H1 (cell line): ENCODE measurements around the gene CPED1. TPM values are rescaled to one million over a fixed set of nuclear protein-coding genes. Genes with fewer than 3 reads are reported as not detected.
A peak's percentile ranks its signal among the peaks of the same experiment; 100 is the strongest.

ENCODE experiments used
- CTCF ChIA-PET: fragments of 300-600 bp; sonication (Branson Sonifier 250); formaldehyde crosslinking; loops from one replicate; lab custom pipeline; 2021; ENCODE audit not compliant: partially characterized antibody; lab: Charles Lee
- POLR2A ChIA-PET: fragments of 300-600 bp; sonication (Branson Sonifier 250); formaldehyde crosslinking; loops from one replicate; lab custom pipeline; 2021; ENCODE audit warnings: inconsistent platforms; ENCODE audit not compliant: partially characterized antibody; lab: Charles Lee
- DNase-seq, 2 experiments: peaks; one replicate each; pipeline versions ENCODE4 v3.0.0 to v3.0.0-alpha.2; 2010 to 2022; ENCODE audit warnings: low spot score in 2 of 2, low read depth in 1 of 2, mixed read lengths in 1 of 2
- FAIRE-seq: peaks from 2 replicates; lab custom pipeline; 2011; peaks lifted over from hg19 to GRCh38; lab: Jason Lieb, UNC
- H2AFZ ChIP-seq: 2 replicates; pipeline ENCODE4 v1.8.1; 2012; ENCODE audit warnings: low read length, inconsistent platforms
- H2AK5ac ChIP-seq: 2 replicates; pipeline ENCODE4 v1.6.1; 2013; ENCODE audit warnings: low read depth, low read length
- H2BK120ac ChIP-seq: replicated peaks from 2 replicates; pipeline ENCODE3; 2013; ENCODE audit warnings: low read depth, low read length, inconsistent platforms
- H2BK12ac ChIP-seq: 2 replicates; pipeline ENCODE4 v1.6.1; 2013; ENCODE audit warnings: low read depth, low read length
- H2BK15ac ChIP-seq: 2 replicates; pipeline ENCODE4 v1.6.1; 2013; ENCODE audit warnings: low read length
- H2BK20ac ChIP-seq: 2 replicates; pipeline ENCODE4 v1.6.1; 2013; ENCODE audit warnings: low read length
- H2BK5ac ChIP-seq: 2 replicates; pipeline ENCODE4 v1.6.1; 2013; ENCODE audit warnings: low read depth, low read length
- H3K14ac ChIP-seq: 2 replicates; pipeline ENCODE4 v1.6.1; 2013; ENCODE audit warnings: inconsistent platforms; ENCODE audit not compliant: insufficient read length
- H3K18ac ChIP-seq: 2 replicates; pipeline ENCODE4 v1.6.1; 2013; ENCODE audit warnings: low read length; ENCODE audit errors: extremely low read depth
- H3K23ac ChIP-seq: 2 replicates; pipeline ENCODE4 v1.6.1; 2013; ENCODE audit warnings: inconsistent platforms; ENCODE audit not compliant: insufficient read length
- H3K23me2 ChIP-seq: 2 replicates; pipeline ENCODE4 v1.6.1; 2013; ENCODE audit warnings: low read depth, low read length
- H3K27ac ChIP-seq: 2 replicates; pipeline ENCODE4 v1.6.1; 2011; ENCODE audit warnings: low read depth, low read length, inconsistent platforms
- H3K27me3 ChIP-seq, 4 experiments: replicated peaks in 1 of 4; 1 replicate in 1 of 4; 2 replicates in 3 of 4; pipeline versions ENCODE4 v1.6.1 to v1.8.1; 2011 to 2013; ENCODE audit warnings: low read length in 3 of 4, mild to moderate bottlenecking in 3 of 4, inconsistent platforms in 2 of 4, mixed read lengths in 2 of 4, moderate library complexity in 1 of 4; ENCODE audit not compliant: control insufficient read depth in 3 of 4, insufficient read depth in 3 of 4; ENCODE audit errors: extremely low read depth in 1 of 4
- H3K36me3 ChIP-seq, 4 experiments: 2 replicates each; pipeline versions ENCODE4 v1.6.1 to v1.8.1; 2011 to 2013; ENCODE audit warnings: mild to moderate bottlenecking in 4 of 4, low read length in 3 of 4, moderate library complexity in 2 of 4, control low read depth in 1 of 4, inconsistent platforms in 1 of 4; ENCODE audit not compliant: insufficient read depth in 4 of 4, control insufficient read depth in 2 of 4
- H3K4ac ChIP-seq: replicated peaks from 2 replicates; pipeline ENCODE3; 2013; ENCODE audit warnings: low read length, low read depth, mixed read lengths, inconsistent platforms; ENCODE audit not compliant: insufficient read length
- H3K4me1 ChIP-seq, 4 experiments: replicated peaks in 1 of 4; 1 replicate in 1 of 4; 2 replicates in 3 of 4; pipeline versions ENCODE4 v1.6.1 to v1.8.1; 2011 to 2013; ENCODE audit warnings: low read length in 3 of 4, inconsistent platforms in 2 of 4, mixed read lengths in 1 of 4; ENCODE audit not compliant: insufficient read depth in 4 of 4, control insufficient read depth in 3 of 4
- H3K4me2 ChIP-seq, 2 experiments: 2 replicates each; pipeline versions ENCODE4 v1.6.1 to v1.8.1; 2011 to 2013; ENCODE audit warnings: low read depth in 2 of 2, low read length in 2 of 2, control low read depth in 1 of 2, inconsistent platforms in 1 of 2, mild to moderate bottlenecking in 1 of 2; ENCODE audit not compliant: insufficient read depth in 1 of 2
- H3K4me3 ChIP-seq, 4 experiments: fragments of 200-600, 300-600 bp in 1 of 4; sonication (generic), shearing (Covaris generic), sonication (Bioruptor Twin) in 1 of 4; 2 replicates each; pipeline versions ENCODE4 v1.5.1 to v1.8.1; 2011 to 2016; ENCODE audit warnings: low read length in 4 of 4, low read depth in 3 of 4, control low read depth in 2 of 4, inconsistent platforms in 2 of 4, mild to moderate bottlenecking in 2 of 4, mixed read lengths in 1 of 4, moderate library complexity in 1 of 4; ENCODE audit not compliant: insufficient read depth in 2 of 4; ENCODE audit errors: extremely low read depth in 1 of 4
- H3K56ac ChIP-seq: replicated peaks from 2 replicates; pipeline ENCODE3; 2013; ENCODE audit warnings: low read depth, mild to moderate bottlenecking, mixed read lengths, low read length, inconsistent platforms; ENCODE audit not compliant: insufficient read length
- H3K79me1 ChIP-seq: 2 replicates; pipeline ENCODE4 v1.6.1; 2013; ENCODE audit warnings: low read depth, low read length, control low read depth
- H3K79me2 ChIP-seq, 2 experiments: 2 replicates each; pipeline versions ENCODE4 v1.6.1 to v1.8.1; 2012 to 2013; ENCODE audit warnings: low read length in 2 of 2, mild to moderate bottlenecking in 2 of 2, inconsistent platforms in 1 of 2; ENCODE audit not compliant: insufficient read depth in 2 of 2, control insufficient read depth in 1 of 2
- H3K9ac ChIP-seq, 4 experiments: replicated peaks in 1 of 4; 1 replicate in 1 of 4; 2 replicates in 3 of 4; pipeline versions ENCODE4 v1.6.1 to v1.8.1; 2011 to 2013; ENCODE audit warnings: low read depth in 3 of 4, low read length in 3 of 4, control low read depth in 2 of 4, mild to moderate bottlenecking in 2 of 4, moderate library complexity in 2 of 4, inconsistent platforms in 1 of 4; ENCODE audit errors: extremely low read depth in 1 of 4
- H3K9me3 ChIP-seq, 2 experiments: 2 replicates each; pipeline versions ENCODE4 v1.6.1 to v1.8.1; 2012 to 2013; ENCODE audit warnings: mild to moderate bottlenecking in 2 of 2, moderate library complexity in 2 of 2, control low read depth in 1 of 2, inconsistent platforms in 1 of 2, low read depth in 1 of 2, low read length in 1 of 2, mixed read lengths in 1 of 2; ENCODE audit not compliant: insufficient read depth in 2 of 2
- H4K20me1 ChIP-seq, 2 experiments: replicated peaks in 1 of 2; 2 replicates each; pipeline versions ENCODE3 to v1.8.1; 2011 to 2013; ENCODE audit warnings: inconsistent platforms in 2 of 2, low read length in 2 of 2, mild to moderate bottlenecking in 1 of 2; ENCODE audit not compliant: insufficient read depth in 2 of 2, control insufficient read depth in 1 of 2
- H4K5ac ChIP-seq: 2 replicates; pipeline ENCODE4 v1.6.1; 2013; ENCODE audit warnings: low read length, low read depth, mixed read lengths, inconsistent platforms; ENCODE audit not compliant: insufficient read length
- H4K8ac ChIP-seq: 2 replicates; pipeline ENCODE4 v1.8.0; 2013; ENCODE audit warnings: mild to moderate bottlenecking, moderate library complexity, low read length, inconsistent platforms; ENCODE audit not compliant: insufficient read depth; ENCODE audit errors: extremely low read depth
- H4K91ac ChIP-seq: replicated peaks from 2 replicates; pipeline ENCODE3; 2013; ENCODE audit warnings: low read length, mixed read lengths, inconsistent platforms; ENCODE audit not compliant: insufficient read length
- GTF2F1 ChIP-seq: IDR thresholded peaks from 2 replicates; pipeline ENCODE4 v1.6.1; 2012; ENCODE audit warnings: low read depth, low read length, improper control_type of control experiment, borderline replicate concordance
- JUN ChIP-seq: IDR thresholded peaks from 2 replicates; pipeline ENCODE4 v1.6.1; 2011; ENCODE audit warnings: low read depth, mild to moderate bottlenecking, improper control_type of control experiment, low read length
- KDM1A ChIP-seq: fragments of 200-600, 300-600 bp; sonication (generic); IDR thresholded peaks from 2 replicates; pipeline ENCODE4 v1.7.1; 2016; ENCODE audit warnings: mild to moderate bottlenecking, low read length, borderline replicate concordance
- POLR2A ChIP-seq, 2 experiments: IDR thresholded peaks; 1 replicate in 1 of 2; 2 replicates in 1 of 2; pipeline ENCODE4 v1.6.1; 2011; ENCODE audit warnings: low read depth in 2 of 2, low read length in 2 of 2, mild to moderate bottlenecking in 2 of 2; ENCODE audit errors: control extremely low read depth in 1 of 2
- SIN3A ChIP-seq, 2 experiments: IDR thresholded peaks in 1 of 2; conservative IDR thresholded peaks in 1 of 2; 2 replicates each; pipeline ENCODE4 v1.6.1; 2011 to 2012; ENCODE audit warnings: low read length in 2 of 2, improper control_type of control experiment in 1 of 2, low read depth in 1 of 2, mild to moderate bottlenecking in 1 of 2
- SUZ12 ChIP-seq: fragments of 200-600 bp; sonication (generic); IDR thresholded peaks from 2 replicates; pipeline ENCODE4 v1.6.1; 2012; ENCODE audit warnings: mild to moderate bottlenecking, inconsistent platforms, low read length, moderate library complexity, mixed read lengths
- WGBS, 2 experiments: shearing (Covaris generic) in 1 of 2; methylation state at CpG; one replicate each; pipeline versions ENCODE4 v1.1.6 to v1.1.7; 2013 to 2015; ENCODE audit warnings: low lambda C conversion rate in 2 of 2, mixed read lengths in 2 of 2, inconsistent platforms in 1 of 2, low coverage in 1 of 2, missing lambda C conversion rate in 1 of 2; ENCODE audit not compliant: insufficient replicate concordance in 2 of 2, insufficient coverage in 1 of 2, insufficient read length in 1 of 2; ENCODE audit errors: extremely low coverage in 1 of 2, missing lambda C conversion rate in 1 of 2; 5-methylcytosine and 5-hydroxymethylcytosine counted together
- polyA plus RNA-seq, 7 experiments: library from polyadenylated mRNA; depleted of rRNA in 3 of 7; stranded (reverse) in 5 of 7; unstranded in 2 of 7; fragments of >200 nt in 5 of 7; fragments of 200-250 nt in 2 of 7; gene quantifications; 1 replicate in 5 of 7; 2 replicates in 1 of 7; 4 replicates in 1 of 7; pipeline versions ENCODE4 v1.2.1 to v1.2.3, GENCODE V29; 2011 to 2013; ENCODE audit warnings: missing spikeins in 2 of 7, mixed read lengths in 2 of 7
- total RNA-seq: library from RNA; stranded (reverse); fragmentation: NEBNext Ultra II Directional; extraction: Animal tissue kit (Norgen Biotek cat#: 25700); gene quantifications from 2 replicates; pipeline ENCODE4 v1.2.1, GENCODE V29; 2021

Gene CPED1
- total and polyA plus RNA-seq, 2 of the 8 experiments (the other 6 are each of a cell fraction or from before 2014, with no cell fraction given) = 0.08 to 0.39 TPM

DNA sequence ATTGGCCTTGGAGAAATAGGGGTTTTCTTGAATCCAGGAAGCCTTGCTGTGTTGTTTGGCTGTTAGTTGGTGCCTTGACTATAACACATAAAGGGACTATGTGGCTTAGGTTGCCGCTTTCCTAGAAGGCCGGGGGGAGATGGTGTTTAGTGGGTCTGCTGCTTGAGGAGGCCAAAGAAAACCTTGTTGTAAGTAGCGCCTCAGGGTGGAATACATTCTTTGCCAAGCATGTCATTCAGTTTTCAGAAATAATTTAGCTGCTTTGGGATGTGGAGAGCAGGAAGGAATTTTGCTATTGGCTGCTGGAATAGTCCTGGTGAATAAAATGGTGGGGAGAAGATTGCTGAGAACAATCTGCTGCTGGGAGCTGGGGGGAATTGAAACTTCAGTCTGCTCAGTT lies 207.4 kb downstream of the CPED1 start:
- Histone ChIP-seq H3K4me2 (no peak overlapping the region), H3K9me3 (no peaks in the 10 kb centered on the region), H2BK15ac (no peak overlapping the region), H3K23ac (no peak overlapping the region), H3K79me1 (no peaks in the 10 kb centered on the region)
- TF ChIP-seq SIN3A (conservative IDR thresholded peaks at IDR 0.05 in 1 of 2, IDR thresholded peaks at IDR 0.05 in 1 of 2; ENCODE audit: low read depth in 1 of 2, low read length in 2 of 2) (no peak), JUN (no peak), SUZ12 (no peak), KDM1A (no peak), POLR2A (IDR thresholded peaks at IDR 0.05; ENCODE audit: control extremely low read depth in 1 of 2, low read depth in 2 of 2, low read length in 2 of 2) (no peak), GTF2F1 (no peak)
- TF ChIP-seq, all 59 proteins: peak for 0
- WGBS, 2 experiments = 98% methylated on average over 3 of the region's 3 CpGs; no CpG with 5 or more reads in 1 of the 2 experiments
- no peak overlapping the region for H3K18ac ChIP-seq
- H2BK5ac ChIP-seq = no peak overlapping the region
- no peak for DNase-seq
- H3K14ac ChIP-seq = no peak overlapping the region
- no peak overlapping the region for H3K4ac ChIP-seq
- no peaks in the 10 kb centered on the region for H3K36me3 ChIP-seq
- H3K4me1 ChIP-seq = no peaks in the 10 kb centered on the region
- no peak overlapping the region for H2AK5ac ChIP-seq
- no peak overlapping the region for H4K91ac ChIP-seq
- FAIRE-seq = no peak
- no peak overlapping the region for H2BK12ac ChIP-seq
- no peak overlapping the region for H2BK120ac ChIP-seq
- H3K27me3 ChIP-seq = no peaks in the 10 kb centered on the region
- no peaks in the 10 kb centered on the region for H4K20me1 ChIP-seq
- no peak overlapping the region for H3K4me3 ChIP-seq
- H3K9ac ChIP-seq = no peak overlapping the region
- no peaks in the 10 kb centered on the region for H3K23me2 ChIP-seq
- no peak overlapping the region for H2BK20ac ChIP-seq
- no peak overlapping the region for H4K5ac ChIP-seq
- CTCF ChIA-PET = interaction anchor here (0.6 to 0.7 kb wide), 2 partner anchors 37 to 798 kb away, joined by 3 to 4 read pairs; no protein-coding TSS in a partner anchor
- no peak overlapping the region for H4K8ac ChIP-seq
- no peak overlapping the region for H3K27ac ChIP-seq
- POLR2A ChIA-PET = no interaction called here
- H2AFZ ChIP-seq = peak overlapping the region; percentile 74
- no peaks in the 10 kb centered on the region for H3K79me2 ChIP-seq
- no peak overlapping the region for H3K56ac ChIP-seq
